ENCODE data around the gene RAVER1. TPM values are rescaled to one million over a fixed set of nuclear protein-coding genes. Genes with fewer than 3 reads are reported as not detected.

RAVER1 gene
- total and polyA plus RNA-seq, 2 of the 13 experiments (the other 11 are each of a cell fraction or from before 2014, with no cell fraction given): 3.6 to 7.9 TPM

- TF ChIP-seq ARNT2 (CRISPR knock-in tag; IDR thresholded peaks at IDR 0.05; ENCODE audit: low read depth): no peak
- TF ChIP-seq ZNF616 (CRISPR knock-in tag; IDR thresholded peaks at IDR 0.05; ENCODE audit: low read depth): no peak
- TF ChIP-seq NR1H2 (CRISPR knock-in tag; IDR thresholded peaks at IDR 0.05; ENCODE audit: borderline replicate concordance, low read depth): no peak
- TF ChIP-seq ZBTB7B (CRISPR knock-in tag; IDR thresholded peaks at IDR 0.05): no peak
- no peak for TF ChIP-seq RORA (CRISPR knock-in tag; IDR thresholded peaks at IDR 0.05)
- no peak for TF ChIP-seq HNRNPH1 (optimal IDR thresholded peaks at IDR 0.05; ENCODE audit: low read depth, low read length)
- TF ChIP-seq SRY (CRISPR knock-in tag; IDR thresholded peaks at IDR 0.05): no peak
- no peak for TF ChIP-seq ZMYM4 (CRISPR knock-in tag; IDR thresholded peaks at IDR 0.05)
- TF ChIP-seq PLRG1 (conservative IDR thresholded peaks at IDR 0.05): no peak
- no peak for TF ChIP-seq ZIK1 (CRISPR knock-in tag; IDR thresholded peaks at IDR 0.05; ENCODE audit: borderline replicate concordance, low read depth)
- TF ChIP-seq SALL2 (CRISPR knock-in tag; IDR thresholded peaks at IDR 0.05): no peak
- no peak for TF ChIP-seq ZNF329 (CRISPR knock-in tag; IDR thresholded peaks at IDR 0.05; ENCODE audit: low read depth)
- TF ChIP-seq ELK4 (CRISPR knock-in tag; IDR thresholded peaks at IDR 0.05; ENCODE audit: borderline replicate concordance): no peak
- no peak for TF ChIP-seq FOXP4 (CRISPR knock-in tag; IDR thresholded peaks at IDR 0.05)
- no peak for TF ChIP-seq TBX2 (CRISPR knock-in tag; IDR thresholded peaks at IDR 0.05; ENCODE audit: borderline replicate concordance)
- TF ChIP-seq NR2F6 (IDR thresholded peaks at IDR 0.05): no peak
- TF ChIP-seq NR2F6 (CRISPR knock-in tag; IDR thresholded peaks at IDR 0.05): 0 out of 2 replicates have a peak, but pooled peaks have one; percentile 28
- TF ChIP-seq CCAR2 (optimal IDR thresholded peaks at IDR 0.05; ENCODE audit: low read depth, low read length): no peak
- no peak for TF ChIP-seq PREB (CRISPR knock-in tag; IDR thresholded peaks at IDR 0.05)
- TF ChIP-seq SOX5 (CRISPR knock-in tag; IDR thresholded peaks at IDR 0.05; ENCODE audit: borderline replicate concordance): 0 out of 2 replicates have a peak, but pooled peaks have one; percentile 10
- TF ChIP-seq THAP8 (CRISPR knock-in tag; IDR thresholded peaks at IDR 0.05; ENCODE audit: borderline replicate concordance): peak; percentile 31; the same call in 1 of the 2 replicates
- TF ChIP-seq POLR2AphosphoS5 (IDR thresholded peaks at IDR 0.05; ENCODE audit: low read depth, low read length): no peak
- no peak for TF ChIP-seq ZSCAN9 (CRISPR knock-in tag; IDR thresholded peaks at IDR 0.05; ENCODE audit: borderline replicate concordance)
- TF ChIP-seq ZGPAT (CRISPR knock-in tag; IDR thresholded peaks at IDR 0.05): peak; percentile 60; the same call in 1 of the 2 replicates
- no peak for TF ChIP-seq TCF7 (IDR thresholded peaks at IDR 0.05; ENCODE audit: low read depth)
These were observed 63.8 kb downstream of the RAVER1 start (continued) for GRCh38 chr19:10269333-10270179.

All from HepG2 (cell line).